Posterior vena cava (tissue), 2 donors: ENCODE measurements around the gene FARSB. TPM values are rescaled to one million over a fixed set of nuclear protein-coding genes. Genes with fewer than 3 reads are reported as not detected.
"Not testable (repeated sequence)": the region's sequence is repeated elsewhere in the genome, so short reads cannot be mapped to it uniquely, and the experiment has no call there.

Source experiments
- DNase-seq: peaks from one replicate; pipeline ENCODE4 v3.0.0-alpha.2; 2020; ENCODE audit warnings: low spot score
- intact Hi-C, 2 donors: fragments of 100-400 bp; cut with DNase I; formaldehyde crosslinking; loops; one replicate each; pipeline versions ENCODE4 v1.14.1 to v1.14.2; 2022 to 2023
- long read RNA-seq, 2 donors: library from polyadenylated mRNA; unstranded; transcript quantifications; one replicate each; pipeline ENCODE4 v2.0.0, GENCODE V29; 2020 to 2021
- total RNA-seq, 2 donors: library from RNA; stranded (reverse); fragmentation: NEBNext Ultra II Directional; extraction: Animal tissue kit (Norgen Biotek cat#: 25700); gene quantifications; one replicate each; pipeline ENCODE4 v1.2.1, GENCODE V29; 2021
- donor health status: DM: yes; HTN: yes; CAD: no.
- donor health status: DM: yes; HTN: yes; CAD: no.

FARSB gene
- 10 to 100 TPM; 17.0 to 21.9 TPM for total RNA-seq
- long read RNA-seq, donor 1, transcript FARSB-201 (17 exons, 3,369 nt), result major isoform, 17 of 26 reads
- long read RNA-seq, donor 1, partial matches to known transcripts, result 1 of 26 reads
- long read RNA-seq, donor 1, other reads (novel, unspliced or antisense), result 8 of 26 reads
- long read RNA-seq, donor 2, transcript FARSB-201 (17 exons, 3,369 nt), result major isoform, 137 of 176 reads
- long read RNA-seq, donor 2, partial matches to known transcripts, result 14 of 176 reads
- long read RNA-seq, donor 2, other reads (novel, unspliced or antisense), result 25 of 176 reads

- intact Hi-C loops, result no loop called here
- peak; percentile 99 for DNase-seq
Observed at GRCh38 chr2:222655787-222656525, at the start of gene FARSB. TSS of gene FARSB (minus strand) at chr2:222656092. CDS start at chr2:222656073, 19 bp downstream.

GRCh38 chr2:222703886-222704285 is 48.0 kb upstream of the FARSB start:
- intact Hi-C loops, result no loop called here
- DNase-seq, result no peak

GRCh38 chr2:222703091-222703490 is 47.2 kb upstream of the FARSB start:
- intact Hi-C loops, result no loop called here
- DNase-seq, result no peak

GRCh38 chr2:222701721-222702131 is 45.8 kb upstream of the FARSB start:
- intact Hi-C loops, result no loop called here
- DNase-seq, result no peak

- no peak for DNase-seq
- intact Hi-C loops, result no loop called here
Observed at GRCh38 chr2:222701233-222701632, 45.3 kb upstream of the FARSB start.

GRCh38 chr2:222698276-222698675 is 42.4 kb upstream of the FARSB start:
- DNase-seq, result no peak
- intact Hi-C loops, result no loop called here

GRCh38 chr2:222693837-222694236 is 37.9 kb upstream of the FARSB start:
- intact Hi-C loops, result no loop called here
- DNase-seq, result no peak

GRCh38 chr2:222693413-222693812 is 37.5 kb upstream of the FARSB start:
- intact Hi-C loops, DNase-seq: not testable (repeated sequence)

GRCh38 chr2:222690564-222691200 is 34.8 kb upstream of the FARSB start:
- peak; percentile 90 for DNase-seq
- intact Hi-C loops, result no loop called here

GRCh38 chr2:222689322-222689721 is 33.4 kb upstream of the FARSB start:
- no peak for DNase-seq
- intact Hi-C loops, result no loop called here

- intact Hi-C loops, result no loop called here
- no peak for DNase-seq
Observed at GRCh38 chr2:222688917-222689316, 33.0 kb upstream of the FARSB start.

- intact Hi-C loops, result no loop called here
- DNase-seq, result no peak
Observed at GRCh38 chr2:222686086-222686750, 30.3 kb upstream of the FARSB start.

- intact Hi-C loops, result no loop called here
- DNase-seq, result no peak
Observed at GRCh38 chr2:222683805-222684204, 27.9 kb upstream of the FARSB start.

- intact Hi-C loops, result no loop called here
- DNase-seq, result no peak
Observed at GRCh38 chr2:222677981-222678380, 22.1 kb upstream of the FARSB start.

- no peak for DNase-seq
- intact Hi-C loops, result no loop called here
Observed at GRCh38 chr2:222673883-222674282, 18.0 kb upstream of the FARSB start.

GRCh38 chr2:222673273-222673672 is 17.4 kb upstream of the FARSB start:
- intact Hi-C loops, result no loop called here
- no peak for DNase-seq

- intact Hi-C loops, result no loop called here
- DNase-seq, result no peak
Observed at GRCh38 chr2:222672068-222672401, 16.1 kb upstream of the FARSB start.

- DNase-seq, result peak; percentile 83
- intact Hi-C loops, result no loop called here
Observed at GRCh38 chr2:222671259-222672067, 15.6 kb upstream of the FARSB start, which contains the start of gene MOGAT1. TSS of gene MOGAT1 (plus strand) at chr2:222671658. CDS start at chr2:222671786, 128 bp downstream.
